Body of pancreas (tissue), 4 donors: ENCODE measurements around the gene TMEM217. TPM values are rescaled to one million over a fixed set of nuclear protein-coding genes. Genes with fewer than 3 reads are reported as not detected.

Experiments used
- ATAC-seq: fragments of 150-250 bp; one replicate; pipeline ENCODE4 v1.9.1; 2016
- DNase-seq, 4 donors: peaks; one replicate each; pipeline ENCODE4 v3.0.0-alpha.2; 2019
- H3K27ac ChIP-seq, 4 donors: fragments of 200-600 bp; sonication (generic); 1 replicate in 3 of 4; 2 replicates in 1 of 4; pipeline versions ENCODE4 v1.5.1 to v1.6.1; 2016 to 2019; ENCODE audit warnings: mild to moderate bottlenecking in 1 of 4, mixed read lengths in 1 of 4, moderate library complexity in 1 of 4
- H3K27me3 ChIP-seq, 2 donors: fragments of 200-600 bp; sonication (generic); one replicate each; pipeline ENCODE4 v1.6.0; 2016; ENCODE audit warnings: mild to moderate bottlenecking in 1 of 2
- H3K36me3 ChIP-seq, 2 donors: fragments of 200-600 bp; sonication (generic); replicated peaks in 1 of 2; 2 replicates each; pipeline ENCODE4 v1.5.1; 2016; ENCODE audit warnings: low read depth in 2 of 2; ENCODE audit not compliant: insufficient read depth in 1 of 2
- H3K4me1 ChIP-seq: fragments of 200-600 bp; sonication (generic); one replicate; pipeline ENCODE4 v1.6.0; 2016
- H3K4me3 ChIP-seq, 2 donors: fragments of 200-600 bp; sonication (generic); 1 replicate in 1 of 2; 2 replicates in 1 of 2; pipeline ENCODE4 v1.5.1; 2016 to 2019
- H3K9me3 ChIP-seq, 3 donors: fragments of 200-600 bp; sonication (generic); 1 replicate in 2 of 3; 2 replicates in 1 of 3; pipeline ENCODE4 v1.5.1; 2016
- CTCF ChIP-seq, 7 experiments: fragments of 450-650 bp in 4 of 7; fragments of 200-600 bp in 3 of 7; sonication (generic) in 3 of 7; IDR thresholded peaks; one replicate each; pipeline ENCODE4 v1.5.1; 2016 to 2019; ENCODE audit warnings: antibody characterized with exemption in 7 of 7
- POLR2A ChIP-seq, 3 donors: fragments of 450-650 bp; IDR thresholded peaks; one replicate each; pipeline ENCODE4 v1.6.1; 2016; ENCODE audit warnings: antibody characterized with exemption in 3 of 3, mild to moderate bottlenecking in 2 of 3
- WGBS, 2 donors: methylation state at CpG; one replicate each; pipeline ENCODE4 v1.1.5; 2017; 5-methylcytosine and 5-hydroxymethylcytosine counted together
- intact Hi-C: fragments of 100-400 bp; cut with DNase I; formaldehyde crosslinking; loops from one replicate; pipeline ENCODE4 v1.15.1; 2023
- total RNA-seq, 2 donors: library from RNA; depleted of rRNA; stranded (reverse); fragments of >200 nt; gene quantifications; one replicate each; pipeline ENCODE4 v1.1.0, GENCODE V29; 2016

TMEM217 gene
- total RNA-seq, 2 donors from 2014 or later: not detected

GRCh38 chr6:37261198-37261597 is 3.3 kb upstream of the TMEM217 start:
- Histone ChIP-seq H3K27ac (no peak overlapping the region), H3K36me3 (no peaks in the 10 kb centered on the region), H3K4me3 (no peak overlapping the region), H3K4me1 (peaks cover 51% of the 10 kb centered on the region), H3K9me3 (no peaks in the 10 kb centered on the region), H3K27me3 (no peaks in the 10 kb centered on the region)
- DNase-seq (no peak), ATAC-seq (no peak)
- intact Hi-C loops: no loop called here
- TF ChIP-seq CTCF (IDR thresholded peaks at IDR 0.05): no peak
- TF ChIP-seq POLR2A (IDR thresholded peaks at IDR 0.05): no peak
- 75 to 89% methylated on average over 2 to 5 of the region's 5 CpGs for WGBS, 2 donors

- Histone ChIP-seq H3K36me3 (no peaks in the 10 kb centered on the region), H3K9me3 (no peaks in the 10 kb centered on the region), H3K4me1 (peaks cover 47% of the 10 kb centered on the region), H3K27ac (no peak overlapping the region), H3K27me3 (no peaks in the 10 kb centered on the region), H3K4me3 (no peak overlapping the region)
- no peak for DNase-seq
- intact Hi-C loops: no loop called here
- 92 to 100% methylated on average over 1 of the region's 1 CpG for WGBS, 2 donors
- no peak for ATAC-seq
- TF ChIP-seq POLR2A (IDR thresholded peaks at IDR 0.05) (no peak), CTCF (IDR thresholded peaks at IDR 0.05) (no peak)
Measured at GRCh38 chr6:37260444-37260843, 2.5 kb upstream of the TMEM217 start.

- TF ChIP-seq CTCF (IDR thresholded peaks at IDR 0.05): no peak
- TF ChIP-seq POLR2A (IDR thresholded peaks at IDR 0.05): no peak
- H3K4me3 ChIP-seq: no peak overlapping the region
- no peaks in the 10 kb centered on the region for H3K36me3 ChIP-seq
- ATAC-seq (no peak), DNase-seq (no peak)
- peaks cover 43% of the 10 kb centered on the region for H3K4me1 ChIP-seq
- WGBS, 2 donors: 74 to 87% methylated on average over 2 of the region's 2 CpGs
- no peaks in the 10 kb centered on the region for H3K9me3 ChIP-seq
- H3K27ac ChIP-seq: peak overlapping the region in 1 of 4 donors; percentile 95
- H3K27me3 ChIP-seq: no peaks in the 10 kb centered on the region
- intact Hi-C loops: no loop called here
Measured at GRCh38 chr6:37260040-37260439, 2.1 kb upstream of the TMEM217 start.

GRCh38 chr6:37259191-37259590 is 1.2 kb upstream of the TMEM217 start:
- WGBS, 2 donors: 18 to 19% methylated on average over 2 of the region's 2 CpGs
- Histone ChIP-seq H3K27me3 (no peaks in the 10 kb centered on the region), H3K36me3 (no peaks in the 10 kb centered on the region), H3K27ac (peak overlapping the region in 2 of 4 donors; percentile 90 to 95), H3K4me3 (no peak overlapping the region), H3K9me3 (no peaks in the 10 kb centered on the region), H3K4me1 (peaks cover 43% of the 10 kb centered on the region)
- no peak for ATAC-seq
- intact Hi-C loops: no loop called here
- no peak for DNase-seq
- TF ChIP-seq POLR2A (IDR thresholded peaks at IDR 0.05) (peak in 2 of 3 donors; percentile 16 to 36), CTCF (IDR thresholded peaks at IDR 0.05) (no peak)

- peak overlapping the region in 3 of 4 donors; percentile 83 to 95 (median 90) for H3K27ac ChIP-seq
- no peaks in the 10 kb centered on the region for H3K27me3 ChIP-seq
- WGBS, 2 donors: 6 to 7% methylated on average over 11 of the region's 11 CpGs
- peak overlapping the region; percentile 53 to 82 for H3K4me3 ChIP-seq
- DNase-seq (no peak), ATAC-seq (no peak)
- no peaks in the 10 kb centered on the region for H3K9me3 ChIP-seq
- H3K36me3 ChIP-seq: no peaks in the 10 kb centered on the region
- no peak for TF ChIP-seq CTCF (IDR thresholded peaks at IDR 0.05)
- TF ChIP-seq POLR2A (IDR thresholded peaks at IDR 0.05): no peak
- peaks cover 40% of the 10 kb centered on the region for H3K4me1 ChIP-seq
- intact Hi-C loops: no loop called here
Measured at GRCh38 chr6:37258405-37259105, 611 bp upstream of the TMEM217 start.
